Liver (tissue), 9 donors: ENCODE measurements around the gene ZNF138. TPM values are rescaled to one million over a fixed set of nuclear protein-coding genes. Genes with fewer than 3 reads are reported as not detected.

Experiments
- DNase-seq: peaks from one replicate; pipeline ENCODE4 v3.0.0-alpha.2; 2017; ENCODE audit warnings: low spot score
- H3K27ac ChIP-seq, 2 donors: one replicate each; pipeline ENCODE4 v1.7.0; 2013; ENCODE audit warnings: inconsistent platforms in 2 of 2, low read length in 2 of 2, control low read depth in 1 of 2, low read depth in 1 of 2, mild to moderate bottlenecking in 1 of 2
- H3K27me3 ChIP-seq, 4 donors: one replicate each; pipeline versions ENCODE4 v1.6.1 to v1.7.0; 2013; ENCODE audit warnings: low read length in 3 of 4, inconsistent platforms in 1 of 4, mild to moderate bottlenecking in 1 of 4, moderate library complexity in 1 of 4; ENCODE audit not compliant: control insufficient read depth in 4 of 4, insufficient read depth in 4 of 4
- H3K36me3 ChIP-seq, 4 donors: one replicate each; pipeline versions ENCODE4 v1.6.1 to v1.7.0; 2013; ENCODE audit warnings: low read length in 3 of 4, mild to moderate bottlenecking in 3 of 4, low read depth in 1 of 4, moderate library complexity in 1 of 4; ENCODE audit not compliant: control insufficient read depth in 4 of 4, insufficient read depth in 3 of 4
- H3K4me1 ChIP-seq, 4 donors: one replicate each; pipeline versions ENCODE4 v1.6.1 to v1.7.0; 2013; ENCODE audit warnings: low read length in 3 of 4, mild to moderate bottlenecking in 3 of 4, moderate library complexity in 1 of 4; ENCODE audit not compliant: control insufficient read depth in 4 of 4, insufficient read depth in 4 of 4
- H3K4me3 ChIP-seq, 3 donors: one replicate each; pipeline versions ENCODE4 v1.6.1 to v1.7.0; 2013; ENCODE audit warnings: low read length in 3 of 3, control low read depth in 1 of 3, low read depth in 1 of 3, mild to moderate bottlenecking in 1 of 3
- H3K9ac ChIP-seq, 2 donors: one replicate each; pipeline ENCODE4 v1.7.0; 2013; ENCODE audit warnings: low read length in 2 of 2, mild to moderate bottlenecking in 2 of 2, moderate library complexity in 2 of 2, control low read depth in 1 of 2, low read depth in 1 of 2
- H3K9me3 ChIP-seq, 4 donors: one replicate each; pipeline versions ENCODE4 v1.6.1 to v1.7.0; 2013; ENCODE audit warnings: low read length in 3 of 4; ENCODE audit not compliant: control insufficient read depth in 4 of 4
- FOXA1 ChIP-seq: IDR thresholded peaks from 2 replicates; pipeline ENCODE4 v1.6.1; 2016; ENCODE audit warnings: antibody characterized with exemption
- FOXA2 ChIP-seq: IDR thresholded peaks from 2 replicates; pipeline ENCODE4 v1.6.1; 2016; ENCODE audit warnings: antibody characterized with exemption
- HNF4A ChIP-seq, 2 donors: conservative IDR thresholded peaks; 2 replicates each; pipeline ENCODE4 v1.6.1; 2016; ENCODE audit warnings: antibody characterized with exemption in 2 of 2, mild to moderate bottlenecking in 2 of 2
- HNF4G ChIP-seq: IDR thresholded peaks from 2 replicates; pipeline ENCODE4 v1.6.1; 2016; ENCODE audit warnings: antibody characterized with exemption
- JUND ChIP-seq, 2 donors: IDR thresholded peaks; 2 replicates each; pipeline ENCODE4 v1.6.1; 2016; ENCODE audit warnings: antibody characterized with exemption in 2 of 2
- NR2F2 ChIP-seq: IDR thresholded peaks from 2 replicates; pipeline ENCODE4 v1.6.1; 2016; ENCODE audit warnings: antibody characterized with exemption
- RAD21 ChIP-seq, 2 donors: IDR thresholded peaks; 2 replicates each; pipeline ENCODE4 v1.6.1; 2016; ENCODE audit warnings: antibody characterized with exemption in 2 of 2, mild to moderate bottlenecking in 2 of 2
- RXRA ChIP-seq, 2 donors: IDR thresholded peaks; 2 replicates each; pipeline ENCODE4 v1.6.1; 2017 to 2018; ENCODE audit warnings: antibody characterized with exemption in 2 of 2, mild to moderate bottlenecking in 1 of 2
- SP1 ChIP-seq: IDR thresholded peaks from 2 replicates; pipeline ENCODE4 v1.6.1; 2018; ENCODE audit warnings: antibody characterized with exemption, mild to moderate bottlenecking
- TAF1 ChIP-seq: conservative IDR thresholded peaks from 2 replicates; pipeline ENCODE4 v1.6.1; 2016; ENCODE audit warnings: antibody characterized with exemption, mild to moderate bottlenecking
- YY1 ChIP-seq: IDR thresholded peaks from 2 replicates; pipeline ENCODE4 v1.6.1; 2016; ENCODE audit warnings: antibody characterized with exemption, mild to moderate bottlenecking
- WGBS: extraction: QIAGEN DNeasy Blood & Tissue Kit; methylation state at CpG from one replicate; pipeline ENCODE4 v1.1.7; 2013; 5-methylcytosine and 5-hydroxymethylcytosine counted together
- polyA plus RNA-seq, 2 donors: library from polyadenylated mRNA; stranded (reverse) in 1 of 2; unstranded in 1 of 2; fragments of 200-250 nt in 1 of 2; fragments of >200 nt in 1 of 2; fragmentation: Nextera tagmentation in 1 of 2; extraction: Ambion mirVana in 1 of 2; gene quantifications; one replicate each; pipeline versions ENCODE4 v1.2.1 to v1.2.3, GENCODE V29; 2013 to 2015
- total RNA-seq, 2 donors: library from RNA; depleted of rRNA; stranded (reverse); fragments of >200 nt; gene quantifications; one replicate each; pipeline ENCODE4 v1.2.3, GENCODE V29; 2014
- TF ChIP-seq, protein P1 (sequence below): IDR thresholded peaks from 2 replicates; pipeline ENCODE4 v1.6.1; 2016; ENCODE audit warnings: antibody characterized with exemption, mild to moderate bottlenecking
- TF ChIP-seq, protein P2 (sequence below): IDR thresholded peaks from 2 replicates; pipeline ENCODE4 v1.6.1; 2016; ENCODE audit warnings: antibody characterized with exemption
- TF ChIP-seq, protein P3 (sequence below): IDR thresholded peaks from 2 replicates; pipeline ENCODE4 v1.6.1; 2016; ENCODE audit warnings: antibody characterized with exemption
- TF ChIP-seq, protein P4 (sequence below): fragments of 150-350 bp; IDR thresholded peaks from 2 replicates; pipeline ENCODE4 v1.5.1; 2017; ENCODE audit warnings: improper control_type of control experiment, low read depth, low read length; ENCODE audit not compliant: missing input control
- donor health status: healthy.
- donor health status: healthy.
- donor health status: healthy.
- donor health status: healthy.
- donor health status: healthy.

Gene ZNF138
- total and polyA plus RNA-seq, 4 donors = 1.4 to 4.5 (median 3.7) TPM

DNA sequence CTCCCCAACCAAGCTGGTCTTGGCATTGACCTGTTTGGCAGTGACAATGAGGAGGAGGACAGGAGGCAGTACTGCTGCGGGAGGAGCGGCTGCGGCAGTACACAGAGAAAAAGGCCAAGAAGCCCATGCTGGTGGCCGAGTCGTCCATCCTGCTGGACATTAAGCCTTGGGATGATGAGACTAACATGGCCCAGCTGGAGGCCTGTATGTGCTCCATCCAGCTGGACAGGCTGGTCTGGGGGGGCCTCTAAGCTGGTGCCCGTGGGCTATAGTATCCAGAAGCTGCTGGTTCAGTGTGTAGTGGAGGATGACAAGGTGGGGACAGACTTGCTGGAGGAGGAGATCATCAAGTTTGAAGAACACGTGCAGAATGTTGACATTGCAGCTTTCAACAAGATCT lies 69.7 kb downstream of the ZNF138 start (continued):
- TF ChIP-seq, protein P1, sequence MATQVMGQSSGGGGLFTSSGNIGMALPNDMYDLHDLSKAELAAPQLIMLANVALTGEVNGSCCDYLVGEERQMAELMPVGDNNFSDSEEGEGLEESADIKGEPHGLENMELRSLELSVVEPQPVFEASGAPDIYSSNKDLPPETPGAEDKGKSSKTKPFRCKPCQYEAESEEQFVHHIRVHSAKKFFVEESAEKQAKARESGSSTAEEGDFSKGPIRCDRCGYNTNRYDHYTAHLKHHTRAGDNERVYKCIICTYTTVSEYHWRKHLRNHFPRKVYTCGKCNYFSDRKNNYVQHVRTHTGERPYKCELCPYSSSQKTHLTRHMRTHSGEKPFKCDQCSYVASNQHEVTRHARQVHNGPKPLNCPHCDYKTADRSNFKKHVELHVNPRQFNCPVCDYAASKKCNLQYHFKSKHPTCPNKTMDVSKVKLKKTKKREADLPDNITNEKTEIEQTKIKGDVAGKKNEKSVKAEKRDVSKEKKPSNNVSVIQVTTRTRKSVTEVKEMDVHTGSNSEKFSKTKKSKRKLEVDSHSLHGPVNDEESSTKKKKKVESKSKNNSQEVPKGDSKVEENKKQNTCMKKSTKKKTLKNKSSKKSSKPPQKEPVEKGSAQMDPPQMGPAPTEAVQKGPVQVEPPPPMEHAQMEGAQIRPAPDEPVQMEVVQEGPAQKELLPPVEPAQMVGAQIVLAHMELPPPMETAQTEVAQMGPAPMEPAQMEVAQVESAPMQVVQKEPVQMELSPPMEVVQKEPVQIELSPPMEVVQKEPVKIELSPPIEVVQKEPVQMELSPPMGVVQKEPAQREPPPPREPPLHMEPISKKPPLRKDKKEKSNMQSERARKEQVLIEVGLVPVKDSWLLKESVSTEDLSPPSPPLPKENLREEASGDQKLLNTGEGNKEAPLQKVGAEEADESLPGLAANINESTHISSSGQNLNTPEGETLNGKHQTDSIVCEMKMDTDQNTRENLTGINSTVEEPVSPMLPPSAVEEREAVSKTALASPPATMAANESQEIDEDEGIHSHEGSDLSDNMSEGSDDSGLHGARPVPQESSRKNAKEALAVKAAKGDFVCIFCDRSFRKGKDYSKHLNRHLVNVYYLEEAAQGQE = no peak

DNA sequence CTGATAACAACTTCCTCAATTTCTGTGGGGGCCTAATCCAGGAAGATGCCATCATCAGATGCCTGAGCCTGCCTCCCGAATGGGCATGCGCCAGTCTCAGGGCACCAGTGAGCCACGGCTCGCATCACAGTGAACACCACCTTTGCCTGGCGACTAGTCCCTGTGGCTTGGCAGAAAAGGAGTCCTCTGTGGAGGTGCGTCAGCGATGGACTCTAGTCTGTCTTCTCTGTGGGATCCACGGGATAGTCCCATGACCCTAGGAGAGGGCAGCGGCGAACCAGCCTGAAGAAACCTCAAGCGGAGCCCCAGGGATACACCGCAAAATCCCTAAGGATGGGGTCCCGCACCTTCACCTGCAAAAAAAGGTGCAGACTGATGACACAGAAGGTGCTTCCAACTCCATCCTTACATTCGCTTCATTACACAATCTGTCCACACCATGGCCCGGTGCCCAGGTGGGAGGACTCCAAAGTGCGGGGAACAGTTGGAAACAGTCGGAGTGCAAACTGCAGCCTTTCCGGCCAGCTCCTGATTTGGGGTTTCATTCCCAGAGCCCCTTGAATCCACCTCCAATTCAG lies 73.7 kb downstream of the ZNF138 start:
- H3K4me3 ChIP-seq = no peak overlapping the region
- 90% methylated on average over 18 of the region's 18 CpGs for WGBS
- TF ChIP-seq FOXA2 (no peak), FOXA1 (no peak), HNF4A (conservative IDR thresholded peaks at IDR 0.05) (no peak), RAD21 (IDR thresholded peaks at IDR 0.05) (no peak), YY1 (no peak), SP1 (no peak), RXRA (IDR thresholded peaks at IDR 0.05) (no peak), NR2F2 (no peak), JUND (IDR thresholded peaks at IDR 0.05) (no peak), TAF1 (no peak), HNF4G (no peak)
- TF ChIP-seq, protein P2, sequence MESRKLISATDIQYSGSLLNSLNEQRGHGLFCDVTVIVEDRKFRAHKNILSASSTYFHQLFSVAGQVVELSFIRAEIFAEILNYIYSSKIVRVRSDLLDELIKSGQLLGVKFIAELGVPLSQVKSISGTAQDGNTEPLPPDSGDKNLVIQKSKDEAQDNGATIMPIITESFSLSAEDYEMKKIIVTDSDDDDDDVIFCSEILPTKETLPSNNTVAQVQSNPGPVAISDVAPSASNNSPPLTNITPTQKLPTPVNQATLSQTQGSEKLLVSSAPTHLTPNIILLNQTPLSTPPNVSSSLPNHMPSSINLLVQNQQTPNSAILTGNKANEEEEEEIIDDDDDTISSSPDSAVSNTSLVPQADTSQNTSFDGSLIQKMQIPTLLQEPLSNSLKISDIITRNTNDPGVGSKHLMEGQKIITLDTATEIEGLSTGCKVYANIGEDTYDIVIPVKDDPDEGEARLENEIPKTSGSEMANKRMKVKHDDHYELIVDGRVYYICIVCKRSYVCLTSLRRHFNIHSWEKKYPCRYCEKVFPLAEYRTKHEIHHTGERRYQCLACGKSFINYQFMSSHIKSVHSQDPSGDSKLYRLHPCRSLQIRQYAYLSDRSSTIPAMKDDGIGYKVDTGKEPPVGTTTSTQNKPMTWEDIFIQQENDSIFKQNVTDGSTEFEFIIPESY = no peak
- TF ChIP-seq, protein P1 = no peak
- TF ChIP-seq, protein P3, sequence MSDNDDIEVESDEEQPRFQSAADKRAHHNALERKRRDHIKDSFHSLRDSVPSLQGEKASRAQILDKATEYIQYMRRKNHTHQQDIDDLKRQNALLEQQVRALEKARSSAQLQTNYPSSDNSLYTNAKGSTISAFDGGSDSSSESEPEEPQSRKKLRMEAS = no peak
- TF ChIP-seq, protein P4, sequence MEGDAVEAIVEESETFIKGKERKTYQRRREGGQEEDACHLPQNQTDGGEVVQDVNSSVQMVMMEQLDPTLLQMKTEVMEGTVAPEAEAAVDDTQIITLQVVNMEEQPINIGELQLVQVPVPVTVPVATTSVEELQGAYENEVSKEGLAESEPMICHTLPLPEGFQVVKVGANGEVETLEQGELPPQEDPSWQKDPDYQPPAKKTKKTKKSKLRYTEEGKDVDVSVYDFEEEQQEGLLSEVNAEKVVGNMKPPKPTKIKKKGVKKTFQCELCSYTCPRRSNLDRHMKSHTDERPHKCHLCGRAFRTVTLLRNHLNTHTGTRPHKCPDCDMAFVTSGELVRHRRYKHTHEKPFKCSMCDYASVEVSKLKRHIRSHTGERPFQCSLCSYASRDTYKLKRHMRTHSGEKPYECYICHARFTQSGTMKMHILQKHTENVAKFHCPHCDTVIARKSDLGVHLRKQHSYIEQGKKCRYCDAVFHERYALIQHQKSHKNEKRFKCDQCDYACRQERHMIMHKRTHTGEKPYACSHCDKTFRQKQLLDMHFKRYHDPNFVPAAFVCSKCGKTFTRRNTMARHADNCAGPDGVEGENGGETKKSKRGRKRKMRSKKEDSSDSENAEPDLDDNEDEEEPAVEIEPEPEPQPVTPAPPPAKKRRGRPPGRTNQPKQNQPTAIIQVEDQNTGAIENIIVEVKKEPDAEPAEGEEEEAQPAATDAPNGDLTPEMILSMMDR = no peak
- H3K4me1 ChIP-seq = no peaks in the 10 kb centered on the region
- no peaks in the 10 kb centered on the region for H3K36me3 ChIP-seq
- no peak overlapping the region for H3K27ac ChIP-seq
- no peaks in the 10 kb centered on the region for H3K27me3 ChIP-seq
- peaks cover 0 to 6% (median under 1%) of the 10 kb centered on the region in 4 donors for H3K9me3 ChIP-seq
- no peak for DNase-seq
- no peak overlapping the region for H3K9ac ChIP-seq
